Adrenal gland (tissue), 12 donors: ENCODE results near the gene TRMT2A. TPM values are rescaled to one million over a fixed set of nuclear protein-coding genes. Genes with fewer than 3 reads are reported as not detected.
A peak's percentile ranks its signal among the peaks of the same experiment; 100 is the strongest.

Experiments
- DNase-seq, 7 donors: peaks; one replicate each; pipeline ENCODE4 v3.0.0-alpha.2; 2019 to 2020
- H3K27ac ChIP-seq, 5 donors: fragments of 200-600 bp; sonication (generic) in 4 of 5; 1 replicate in 3 of 5; 2 replicates in 2 of 5; pipeline versions ENCODE4 v1.5.1 to v1.8.0; 2016 to 2020; ENCODE audit warnings: mild to moderate bottlenecking in 1 of 5
- H3K27me3 ChIP-seq: fragments of 200-600 bp; 2 replicates; pipeline ENCODE4 v1.8.0; 2021
- H3K36me3 ChIP-seq, 2 donors: fragments of 200-600 bp; replicated peaks in 1 of 2; 1 replicate in 1 of 2; 2 replicates in 1 of 2; pipeline versions ENCODE4 v1.5.1 to v1.8.0; 2018 to 2022
- H3K4me1 ChIP-seq, 2 donors: fragments of 200-600 bp; replicated peaks in 1 of 2; 1 replicate in 1 of 2; 2 replicates in 1 of 2; pipeline versions ENCODE4 v1.5.1 to v1.8.0; 2018 to 2021
- H3K4me3 ChIP-seq, 4 donors: fragments of 200-600 bp; sonication (generic) in 3 of 4; one replicate each; pipeline ENCODE4 v1.5.1; 2016 to 2018
- H3K9me3 ChIP-seq, 3 donors: fragments of 200-600 bp; sonication (generic) in 1 of 3; replicated peaks in 1 of 3; 1 replicate in 2 of 3; 2 replicates in 1 of 3; pipeline versions ENCODE4 v1.5.1 to v1.8.0; 2016 to 2021
- CTCF ChIP-seq, 6 experiments: fragments of 450-650 bp in 4 of 6; fragments of 200-600 bp in 2 of 6; sonication (generic) in 1 of 6; IDR thresholded peaks; 1 replicate in 5 of 6; 2 replicates in 1 of 6; pipeline versions ENCODE4 v1.5.1 to v1.8.0; 2016 to 2021; ENCODE audit warnings: antibody characterized with exemption in 6 of 6, mild to moderate bottlenecking in 2 of 6, moderate library complexity in 1 of 6
- POLR2A ChIP-seq, 2 donors: fragments of 450-650 bp; IDR thresholded peaks; one replicate each; pipeline ENCODE4 v1.6.1; 2017; ENCODE audit warnings: antibody characterized with exemption in 2 of 2, mild to moderate bottlenecking in 2 of 2, moderate library complexity in 1 of 2
- WGBS, 4 donors: extraction: QIAGEN DNeasy Blood & Tissue Kit in 2 of 4; methylation state at CpG; one replicate each; pipeline versions ENCODE4 v1.1.5 to v1.1.7; 2013 to 2017; 5-methylcytosine and 5-hydroxymethylcytosine counted together
- intact Hi-C, 2 donors: fragments of 100-400 bp; cut with DNase I; formaldehyde crosslinking; loops; one replicate each; pipeline versions ENCODE4 v1.14.1 to v1.15.0; 2022 to 2023
- polyA plus RNA-seq, 3 donors: library from polyadenylated mRNA; stranded (reverse); fragments of 200-250 nt in 2 of 3; fragments of 350-450 nt in 1 of 3; fragmentation: Illumina TruSeq in 1 of 3; extraction: RNeasy Lipid Tissue Mini Kit (QIAGEN cat#74804) in 1 of 3; gene quantifications; one replicate each; pipeline ENCODE4 v1.2.3, GENCODE V29; 2013 to 2014
- total RNA-seq, 9 donors: library from RNA; depleted of rRNA in 4 of 9; stranded (reverse); fragments of >200 nt in 4 of 9; fragments of 120-200 nt in 1 of 9; fragmentation: NEBNext Ultra II Directional in 1 of 9; extraction: Animal tissue kit (Norgen Biotek cat#: 25700) in 1 of 9; gene quantifications; one replicate each; pipeline versions ENCODE4 v1.1.0 to v1.2.4, GENCODE V29; 2013 to 2023
- donor health status: healthy with polysubstance abuse.
- donor health status: Bipolar disorder and iron deficiency.
- donor health status: DM: yes; HTN: yes; CAD: no.
- donor health status: DM: no; HTN: no; CAD: no.
- donor health status: DM: no; HTN: no; CAD: no.
- donor health status: DM: yes; HTN: yes; CAD: no.

TRMT2A gene
- total and polyA plus RNA-seq, 12 donors = 22.4 to 283 (median 66.8) TPM

- Histone ChIP-seq H3K27ac (peak overlapping the region in 3 of 5 donors; percentile 59 to 97 (median 66)), H3K4me1 (peaks cover 15 to 40% of the 10 kb centered on the region in 2 donors), H3K9me3 (no peaks in the 10 kb centered on the region), H3K36me3 (no peaks in the 10 kb centered on the region), H3K4me3 (peak overlapping the region in 3 of 4 donors; percentile 25 to 100 (median 69)), H3K27me3 (no peaks in the 10 kb centered on the region)
- intact Hi-C loops = loop anchor here in 1 of 2 donors (5.0 kb wide), 1 partner anchor 160 kb away; no protein-coding TSS in a partner anchor
- no peak for TF ChIP-seq POLR2A (IDR thresholded peaks at IDR 0.05)
- peak in 6 of 7 donors; percentile 41 to 71 (median 60) for DNase-seq
- 1 to 10% (median 1%) methylated on average over 3 to 71 of the region's 72 CpGs; no CpG with 5 or more reads in 1 of the 4 donors for WGBS, 4 donors
Measured at GRCh38 chr22:20131859-20132685, 15.0 kb upstream of the TRMT2A start.

- TF ChIP-seq POLR2A (IDR thresholded peaks at IDR 0.05) (no peak), CTCF (IDR thresholded peaks at IDR 0.05) (no peak)
- Histone ChIP-seq H3K27ac (peak within 1 kb of the TSS in 4 of 5 donors; percentile 81 to 97 (median 86)), H3K9me3 (no peaks in the 10 kb centered on the region), H3K36me3 (peaks cover 0 to 2% of the 10 kb centered on the region in 2 donors), H3K27me3 (no peaks in the 10 kb centered on the region), H3K4me1 (peaks cover 10 to 35% of the 10 kb centered on the region in 2 donors), H3K4me3 (peak within 1 kb of the TSS; percentile 40 to 100 (median 60))
- 0 to 1% methylated on average over 18 to 43 of the region's 43 CpGs; no CpG with 5 or more reads in 2 of the 4 donors for WGBS, 4 donors
- intact Hi-C loops = loop anchor here in 1 of 2 donors (5.0 kb wide), 1 partner anchor 159 kb away; no protein-coding TSS in a partner anchor
- peak in 1 of 7 donors; percentile 30 for DNase-seq
Measured at GRCh38 chr22:20131597-20131858, 14.5 kb upstream of the TRMT2A start, which contains the start of gene ZDHHC8. Gene ZDHHC8, plus strand, starts transcription at chr22:20131804. Its CDS starts 144 bp downstream, at chr22:20131948.

GRCh38 chr22:20130731-20131596 lies 13.9 kb upstream of the TRMT2A start:
- Histone ChIP-seq H3K27ac (peak overlapping the region in 4 of 5 donors; percentile 81 to 97 (median 86)), H3K27me3 (no peaks in the 10 kb centered on the region), H3K4me1 (peaks cover 14 to 34% of the 10 kb centered on the region in 2 donors), H3K36me3 (peaks cover 0 to 6% of the 10 kb centered on the region in 2 donors), H3K9me3 (no peaks in the 10 kb centered on the region), H3K4me3 (peak overlapping the region; percentile 35 to 100 (median 46))
- WGBS, 4 donors = 1 to 8% (median 4%) methylated on average over 15 to 70 of the region's 70 CpGs
- TF ChIP-seq POLR2A (IDR thresholded peaks at IDR 0.05) (peak; percentile 24 to 76), CTCF (IDR thresholded peaks at IDR 0.05) (no peak)
- intact Hi-C loops = loop anchor here in 1 of 2 donors (5.0 kb wide), 1 partner anchor 159 kb away; no protein-coding TSS in a partner anchor
- DNase-seq = peak; percentile 80 to 92 (median 89)

GRCh38 chr22:20130319-20130718 lies 13.3 kb upstream of the TRMT2A start:
- intact Hi-C loops = loop anchor here in 1 of 2 donors (5.0 kb wide), 1 partner anchor 158 kb away; no protein-coding TSS in a partner anchor
- TF ChIP-seq POLR2A (IDR thresholded peaks at IDR 0.05) (no peak), CTCF (IDR thresholded peaks at IDR 0.05) (no peak)
- H3K9me3 ChIP-seq = no peaks in the 10 kb centered on the region
- no peak overlapping the region for H3K4me3 ChIP-seq
- H3K4me1 ChIP-seq = peaks cover 21 to 34% of the 10 kb centered on the region in 2 donors
- 70 to 79% (median 73%) methylated on average over 2 to 3 of the region's 3 CpGs; no CpG with 5 or more reads in 1 of the 4 donors for WGBS, 4 donors
- H3K27ac ChIP-seq = peak overlapping the region in 2 of 5 donors; percentile 81 to 97
- H3K27me3 ChIP-seq = no peaks in the 10 kb centered on the region
- peaks cover 0 to 12% of the 10 kb centered on the region in 2 donors for H3K36me3 ChIP-seq
- no peak for DNase-seq
